Measurements from ENCODE around the gene RILP.
A peak's percentile ranks its signal among the peaks of the same experiment; 100 is the strongest.
"Not testable (repeated sequence)": the region's sequence is repeated elsewhere in the genome, so short reads cannot be mapped to it uniquely, and the experiment has no call there.

The RILP gene

GRCh38 chr17:1649844-1650501, at the start of gene RILP:
RILP (minus strand) TSS chr17:1649866; CDS start chr17:1649804, 62 bp downstream.
- DNase-seq (ENCODE audit: low read depth in 2 of 2) = no peak

GRCh38 chr17:1697681-1698080, 48.0 kb upstream of the RILP start:
- no peak for DNase-seq (ENCODE audit: low read depth in 2 of 2)

- DNase-seq (ENCODE audit: low read depth in 2 of 2) = no peak
Measured at GRCh38 chr17:1695365-1695764, 45.7 kb upstream of the RILP start.

GRCh38 chr17:1693339-1693738, 43.7 kb upstream of the RILP start:
- DNase-seq (ENCODE audit: low read depth in 2 of 2) = no peak

GRCh38 chr17:1690544-1691221, 41.0 kb upstream of the RILP start:
- DNase-seq (ENCODE audit: low read depth in 2 of 2) = no peak

- not testable (repeated sequence) for DNase-seq (ENCODE audit: low read depth in 2 of 2)
Measured at GRCh38 chr17:1688405-1688804, 38.7 kb upstream of the RILP start.

- DNase-seq (ENCODE audit: low read depth in 2 of 2) = no peak
Measured at GRCh38 chr17:1686086-1686485, 36.4 kb upstream of the RILP start.

- DNase-seq (ENCODE audit: low read depth in 2 of 2) = peak; percentile 96 to 98
Measured at GRCh38 chr17:1684378-1685189, 34.9 kb upstream of the RILP start, which contains the start of gene PRPF8. PRPF8 (minus strand) TSS chr17:1684867; CDS start chr17:1684571, 296 bp downstream.

GRCh38 chr17:1683459-1683858, 33.8 kb upstream of the RILP start:
- no peak for DNase-seq (ENCODE audit: low read depth in 2 of 2)

- DNase-seq (ENCODE audit: low read depth in 2 of 2) = no peak
Measured at GRCh38 chr17:1676401-1676800, 26.7 kb upstream of the RILP start.

- DNase-seq (ENCODE audit: low read depth in 2 of 2) = no peak
Measured at GRCh38 chr17:1673041-1673785, 23.5 kb upstream of the RILP start.

GRCh38 chr17:1663934-1664333, 14.3 kb upstream of the RILP start:
- not testable (repeated sequence) for DNase-seq (ENCODE audit: low read depth in 2 of 2)

GRCh38 chr17:1661045-1661444, 11.4 kb upstream of the RILP start:
- DNase-seq (ENCODE audit: low read depth in 2 of 2) = no peak

GRCh38 chr17:1658100-1658499, 8.4 kb upstream of the RILP start:
- no peak for DNase-seq (ENCODE audit: low read depth in 2 of 2)

GRCh38 chr17:1653735-1654134, 4.1 kb upstream of the RILP start:
- no peak for DNase-seq (ENCODE audit: low read depth in 2 of 2)

- DNase-seq (ENCODE audit: low read depth in 2 of 2) = not testable (repeated sequence)
Measured at GRCh38 chr17:1652794-1653193, 3.1 kb upstream of the RILP start.

GRCh38 chr17:1651559-1651844, 1.8 kb upstream of the RILP start:
- no peak for DNase-seq (ENCODE audit: low read depth in 2 of 2)

GRCh38 chr17:1650731-1651558, 1.3 kb upstream of the RILP start:
- no peak for DNase-seq (ENCODE audit: low read depth in 2 of 2)

- peak; percentile 91 to 92 for DNase-seq (ENCODE audit: low read depth in 2 of 2)
Measured at GRCh38 chr17:1648963-1649843, 463 bp downstream of the RILP start.

Measured in stimulated activated CD4-positive, alpha-beta T cell treated with anti-CD3 and anti-CD28 coated beads, Interleukin-4, amount 100 ng/mL, for 48 hours (primary cell).